Measurements from ENCODE around the gene CELA1.

Gene CELA1

DNA sequence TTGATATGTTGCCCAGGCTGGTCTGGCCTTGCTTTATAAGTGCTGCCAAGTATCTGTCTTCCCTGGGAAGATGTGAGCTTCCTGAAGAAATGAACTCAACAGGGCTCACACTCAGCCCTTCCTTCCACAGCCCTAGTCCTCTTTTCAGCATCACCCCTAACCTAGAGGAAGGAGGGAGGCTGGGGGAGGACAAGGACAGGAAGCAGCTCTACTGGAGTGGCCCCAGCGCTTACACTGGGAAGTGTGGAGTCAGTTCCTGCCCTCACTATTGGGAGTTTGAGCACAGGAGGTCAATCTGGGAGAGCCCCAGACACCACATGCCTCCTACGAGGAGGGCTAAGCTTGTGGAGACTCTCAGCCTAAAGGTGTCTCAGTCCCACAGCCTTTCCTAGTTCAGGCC is 27.9 kb upstream of the CELA1 start:
- DNase-seq = no peak

- no peak for DNase-seq
Measured at GRCh38 chr12:51373187-51373586, 26.7 kb upstream of the CELA1 start.

DNA sequence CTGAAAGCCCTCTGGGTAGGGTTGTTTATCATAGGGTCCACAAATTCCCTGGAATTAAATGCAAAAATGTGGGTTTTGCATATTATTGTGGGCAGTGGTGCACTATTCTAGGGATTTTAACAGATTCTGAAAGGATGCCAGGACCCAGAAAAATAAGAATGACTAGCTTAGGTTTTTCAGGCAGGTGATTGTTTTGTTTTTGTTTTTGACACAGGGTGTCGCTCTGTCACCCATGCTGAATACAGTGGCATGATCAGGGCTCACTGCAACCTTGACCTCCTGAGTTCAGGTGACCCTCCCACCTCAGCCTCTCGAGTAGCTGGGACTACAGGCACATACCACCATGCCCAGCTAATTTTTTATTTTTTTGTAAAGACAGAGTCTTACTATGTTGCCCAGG is 25.5 kb upstream of the CELA1 start:
- DNase-seq = no peak

DNA sequence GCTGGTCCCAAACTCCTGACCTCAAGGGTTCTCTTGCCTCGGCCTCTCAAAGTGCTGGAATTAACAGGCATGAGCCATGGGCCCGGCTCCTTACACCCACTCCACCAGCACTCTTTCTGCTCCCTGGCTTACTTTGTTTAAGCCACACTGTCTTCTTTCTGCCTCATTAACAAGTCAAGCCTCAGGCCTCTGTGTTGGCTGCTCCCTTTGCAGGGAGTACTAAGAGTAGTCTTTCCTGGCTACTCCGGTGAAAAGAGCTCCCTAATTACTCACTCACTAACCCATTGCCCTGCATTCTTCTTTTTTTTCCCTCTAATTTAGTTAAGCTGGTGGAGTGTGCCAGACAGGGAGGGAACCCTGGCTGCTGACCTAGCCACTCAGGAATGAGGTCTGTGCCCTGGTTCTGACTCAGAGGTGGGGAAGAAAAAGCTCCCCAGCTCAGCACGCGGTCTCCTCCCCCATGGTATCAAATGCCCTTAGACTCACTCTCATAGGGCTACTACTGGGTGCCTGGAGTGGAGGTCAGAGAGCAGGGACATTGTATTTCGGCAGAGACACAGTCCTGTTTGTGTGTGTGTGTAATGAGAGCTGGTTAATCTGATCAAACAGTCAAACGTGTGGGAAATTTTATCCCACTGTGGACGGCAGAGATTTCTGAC is 24.9 kb upstream of the CELA1 start:
- DNase-seq = no peak

- DNase-seq = no peak
Measured at GRCh38 chr12:51370667-51371066, 24.2 kb upstream of the CELA1 start.

DNA sequence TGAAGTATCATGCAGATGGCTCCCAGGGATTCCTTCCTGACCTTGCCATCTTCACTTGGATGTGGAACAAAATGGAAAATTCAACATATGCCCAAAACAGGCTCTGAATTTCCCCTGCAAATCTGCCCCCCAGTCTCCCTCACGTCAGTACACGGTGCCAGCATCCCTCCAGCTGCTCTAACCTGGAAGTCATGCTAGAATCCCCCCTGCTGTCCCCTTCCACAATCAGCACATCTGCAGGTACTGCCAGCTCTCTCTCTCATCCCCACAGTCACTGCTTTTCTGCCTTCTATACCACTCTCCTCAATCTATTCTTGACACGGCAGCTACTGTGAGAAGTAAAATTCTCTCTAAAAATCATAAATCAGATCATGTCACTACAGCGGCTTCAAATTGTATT is 23.1 kb upstream of the CELA1 start:
- DNase-seq = no peak

DNA sequence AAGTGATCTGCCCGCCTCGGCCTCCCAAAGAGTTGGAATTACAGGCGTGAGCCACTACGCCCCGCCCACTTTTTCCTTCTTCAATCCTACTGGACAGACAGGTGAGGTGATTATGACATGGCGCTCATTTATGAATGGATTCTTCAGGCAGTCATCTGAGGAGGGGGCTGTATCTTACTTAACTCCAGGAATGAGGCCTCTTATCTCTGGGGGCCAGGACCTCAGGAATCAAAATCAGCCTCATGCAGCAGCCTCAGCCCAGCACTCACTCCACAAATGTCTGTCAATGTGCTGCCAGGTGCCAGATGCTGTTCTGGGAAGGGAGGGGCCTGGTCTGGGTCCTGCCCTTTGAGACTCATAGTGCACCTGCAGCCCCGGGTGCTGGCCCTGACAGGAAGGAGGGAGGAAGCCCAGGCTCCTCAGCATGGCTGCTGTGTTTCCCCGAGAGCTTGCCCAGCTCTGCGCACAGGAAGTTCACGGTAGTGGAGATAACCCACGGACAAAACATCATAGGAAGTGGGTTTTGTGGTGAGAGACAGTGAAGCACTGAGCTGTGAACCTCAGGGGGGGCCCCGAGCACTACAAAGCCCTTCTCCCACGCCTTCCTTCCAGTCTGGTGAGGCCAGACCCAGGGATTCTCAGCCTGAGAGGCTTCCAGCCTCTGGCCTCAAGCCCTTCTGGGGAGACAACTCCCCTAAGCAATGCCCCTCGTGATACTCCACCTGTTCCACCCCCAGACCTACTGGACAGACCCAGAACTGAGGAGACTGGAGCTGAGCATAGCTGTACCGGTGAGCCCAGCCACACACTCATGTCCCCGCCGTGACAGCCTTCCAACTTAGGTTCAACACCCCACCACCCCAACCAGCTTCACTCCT is 22.4 kb upstream of the CELA1 start:
- peak; percentile 40 for DNase-seq

- no peak for DNase-seq
Measured at GRCh38 chr12:51365276-51365675, 18.8 kb upstream of the CELA1 start.

- DNase-seq = no peak
Measured at GRCh38 chr12:51364001-51364400, 17.5 kb upstream of the CELA1 start.

GRCh38 chr12:51362747-51363342 is 16.4 kb upstream of the CELA1 start:
- DNase-seq = no peak

DNA sequence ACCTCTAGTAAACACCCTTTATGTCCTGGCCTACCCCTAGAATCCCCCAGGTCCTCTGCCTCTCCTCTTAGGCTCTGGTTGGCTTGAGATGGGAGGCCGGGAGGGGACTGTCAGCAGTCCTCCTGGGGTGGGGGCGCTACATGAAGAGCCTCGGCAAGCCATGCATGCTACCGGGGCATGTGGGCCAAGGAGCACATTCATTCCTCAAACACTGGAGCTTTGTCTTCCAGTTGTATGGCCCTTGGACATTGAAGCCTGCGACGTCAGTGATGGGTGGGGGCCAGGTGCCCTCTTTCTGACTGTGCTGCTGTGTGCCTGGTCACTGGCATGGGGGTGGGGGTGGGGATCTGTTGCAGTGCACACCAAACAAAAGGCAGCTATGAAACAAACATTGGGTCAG is 15.8 kb upstream of the CELA1 start:
- DNase-seq = no peak

- DNase-seq = no peak
Measured at GRCh38 chr12:51361161-51362016, 14.9 kb upstream of the CELA1 start.

DNA sequence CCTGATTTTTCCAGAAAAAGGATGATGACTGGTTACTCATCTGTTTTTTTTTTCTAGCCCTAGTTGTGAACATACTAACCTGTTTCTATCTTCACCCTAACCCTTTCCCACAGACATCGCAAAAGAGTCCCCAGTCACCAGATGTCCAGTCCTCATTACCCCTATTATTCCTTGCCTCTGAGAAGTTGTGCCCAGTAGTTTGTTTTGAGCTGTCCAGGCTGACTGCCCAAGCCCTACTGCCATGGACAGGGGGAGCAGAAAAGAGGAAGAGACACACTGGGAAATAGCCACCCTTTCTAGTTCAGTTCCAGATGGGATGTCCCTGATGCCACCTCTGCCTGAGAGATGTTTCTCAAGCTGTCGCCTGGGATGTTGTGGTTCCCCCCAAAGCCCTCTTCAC is 13.8 kb upstream of the CELA1 start:
- no peak for DNase-seq

GRCh38 chr12:51359851-51360250 is 13.4 kb upstream of the CELA1 start:
- no peak for DNase-seq

GRCh38 chr12:51358496-51358895 is 12.0 kb upstream of the CELA1 start:
- no peak for DNase-seq

DNA sequence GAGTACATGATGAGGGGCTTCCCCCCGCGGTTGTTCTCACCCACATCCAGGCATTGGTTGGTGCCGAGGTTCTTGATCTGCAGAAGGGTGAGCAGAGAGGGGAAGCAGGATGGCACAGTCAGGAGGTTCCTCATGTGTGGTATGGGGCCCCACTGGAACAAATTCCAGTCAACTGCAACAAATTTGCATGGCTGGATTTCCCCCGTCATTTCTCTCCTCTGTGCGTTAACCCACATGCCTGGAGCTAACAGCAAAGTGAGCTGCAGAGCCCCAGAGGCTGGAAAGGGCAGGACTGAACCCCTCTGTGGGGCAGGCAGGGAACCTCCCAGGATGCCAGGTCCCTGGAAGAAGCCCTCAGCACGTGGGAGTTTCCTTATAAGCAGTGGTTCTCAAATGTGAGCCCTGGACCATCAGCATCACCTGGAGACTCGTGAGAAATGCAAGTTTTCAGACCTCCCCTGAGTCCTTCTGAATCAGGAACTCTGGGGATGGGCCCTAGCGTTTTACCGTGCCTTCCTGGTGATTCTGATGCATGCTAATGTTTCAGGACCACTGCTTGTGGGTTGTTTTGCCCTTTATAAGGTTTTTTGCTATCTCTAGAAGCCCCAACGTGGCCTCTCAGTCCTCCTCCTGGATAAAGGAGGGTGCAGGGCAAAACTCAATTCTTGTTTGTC is 11.0 kb upstream of the CELA1 start:
- DNase-seq = no peak

GRCh38 chr12:51351913-51352532 is 5.5 kb upstream of the CELA1 start:
- DNase-seq = peak; percentile 5

GRCh38 chr12:51349026-51349425 is 2.5 kb upstream of the CELA1 start:
- DNase-seq = no peak

DNA sequence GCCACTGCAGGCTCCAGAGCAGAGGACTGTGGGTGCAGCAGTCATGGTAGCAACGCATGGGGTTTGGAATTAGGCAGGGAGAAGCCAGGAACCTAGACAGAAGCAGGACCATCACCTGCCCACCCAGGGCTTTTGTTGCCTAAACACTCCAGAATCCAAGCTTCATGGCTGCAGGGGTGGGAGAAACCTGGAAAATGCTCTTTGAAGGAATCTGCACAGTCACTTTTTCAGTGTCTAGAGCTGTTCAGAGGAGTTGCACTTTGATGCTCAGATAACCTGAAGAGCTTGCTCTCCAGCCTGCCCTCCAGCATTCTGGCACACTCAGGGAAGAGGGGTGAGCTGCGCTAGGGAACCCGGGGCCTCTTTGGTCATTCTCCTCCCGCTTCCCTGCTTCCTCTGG is 1.6 kb upstream of the CELA1 start:
- DNase-seq = no peak

- no peak for DNase-seq
Measured at GRCh38 chr12:51345681-51346080, 798 bp downstream of the CELA1 start.

- DNase-seq = no peak
Measured at GRCh38 chr12:51343201-51343600, 3.3 kb downstream of the CELA1 start.

- DNase-seq = no peak
Measured at GRCh38 chr12:51342416-51342815, 4.1 kb downstream of the CELA1 start.

All from NCI-H2171 (cell line).